GM18909 (cell line): Measurements from ENCODE around the gene DIS3L2.
"Not testable (repeated sequence)": the region's sequence is repeated elsewhere in the genome, so short reads cannot be mapped to it uniquely, and the experiment has no call there.

Source experiments
- ATAC-seq: cut with Tn5 transposase; IDR thresholded peaks from one replicate; pipeline ENCODE4 v1.9.1; 2021; ENCODE audit warnings: mild to moderate bottlenecking; ENCODE audit not compliant: unreplicated experiment, poor library complexity

DIS3L2 gene

DNA sequence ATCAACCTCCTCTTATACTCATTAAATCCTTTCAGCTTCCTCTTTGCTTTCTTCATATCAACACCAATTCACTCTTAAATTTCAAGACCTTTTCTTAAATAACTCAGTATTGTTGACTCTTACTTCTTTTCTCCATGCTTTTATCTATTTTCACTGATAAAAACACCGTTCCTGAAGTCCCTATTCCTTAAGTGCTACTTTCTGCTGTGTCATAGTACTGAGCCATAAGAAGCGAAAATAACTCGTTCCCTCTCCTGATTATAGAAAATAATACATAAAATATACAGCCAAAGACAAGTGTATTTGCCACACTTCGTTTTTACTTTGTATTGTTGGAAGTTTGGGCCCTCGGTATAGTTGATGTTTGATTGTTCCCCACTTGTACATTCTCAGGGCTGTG is 181.0 kb downstream of the DIS3L2 start:
- ATAC-seq: no peak

- no peak for ATAC-seq
These were observed 184.8 kb downstream of the DIS3L2 start for GRCh38 chr2:232146294-232146693.

- no peak for ATAC-seq
These were observed 186.0 kb downstream of the DIS3L2 start for GRCh38 chr2:232147440-232148077.

- ATAC-seq: no peak
These were observed 200.7 kb downstream of the DIS3L2 start for GRCh38 chr2:232162187-232162586.

DNA sequence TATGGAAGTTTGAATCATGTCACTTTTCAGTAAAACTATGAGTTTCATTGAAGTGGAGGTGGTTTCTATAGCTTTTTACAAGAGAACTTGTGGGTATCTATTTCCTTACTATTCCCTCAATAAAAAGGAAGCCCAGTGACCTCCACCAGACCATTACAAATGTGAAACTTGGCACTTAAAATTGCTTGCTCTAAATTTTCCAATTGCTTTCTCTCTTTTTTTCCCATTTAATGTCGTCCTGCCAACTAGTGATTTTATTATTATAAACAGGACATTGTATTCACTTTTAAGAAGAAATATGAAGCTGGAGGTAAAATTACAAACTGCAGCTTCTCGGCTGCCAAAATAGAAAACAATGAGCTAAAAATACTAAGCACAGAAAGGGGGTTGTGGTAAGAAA is 208.9 kb downstream of the DIS3L2 start:
- no peak for ATAC-seq

DNA sequence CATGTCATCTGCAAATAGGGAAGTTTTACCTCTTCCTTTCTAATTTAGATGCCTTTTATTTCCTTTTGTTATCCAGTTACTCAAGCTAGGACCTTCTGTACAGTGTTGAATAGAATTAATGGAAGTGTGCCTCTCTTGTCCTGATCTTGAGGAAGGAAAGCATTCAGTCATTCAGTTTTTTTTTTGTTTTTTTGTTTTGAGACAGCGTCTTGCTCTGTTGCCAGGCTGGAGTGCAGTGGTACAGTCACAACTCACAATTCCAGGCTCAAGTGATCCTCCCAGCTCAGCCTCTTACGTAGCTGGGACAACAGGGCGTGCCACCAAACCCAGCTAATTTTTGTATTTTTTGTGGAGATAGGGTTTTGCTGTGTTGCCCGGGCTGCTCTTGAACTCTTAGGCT is 213.1 kb downstream of the DIS3L2 start:
- ATAC-seq: no peak

DNA sequence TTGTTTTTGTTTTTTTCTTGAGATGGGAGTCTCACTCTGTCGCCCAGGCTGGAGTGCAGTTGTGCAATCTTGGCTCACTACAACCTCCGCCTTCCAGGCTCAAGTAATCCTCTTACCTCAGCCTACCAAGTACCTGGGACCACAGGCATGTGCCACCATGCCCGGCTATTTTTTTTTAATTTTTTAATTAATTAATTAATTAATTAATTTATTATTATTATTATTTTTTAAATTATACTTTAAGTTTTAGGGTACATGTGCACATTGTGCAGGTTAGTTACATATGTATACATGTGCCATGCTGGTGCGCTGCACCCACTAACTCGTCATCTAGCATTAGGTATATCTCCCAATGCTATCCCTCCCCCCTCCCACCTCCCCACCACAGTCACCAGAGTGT is 215.1 kb downstream of the DIS3L2 start:
- not testable (repeated sequence) for ATAC-seq

DNA sequence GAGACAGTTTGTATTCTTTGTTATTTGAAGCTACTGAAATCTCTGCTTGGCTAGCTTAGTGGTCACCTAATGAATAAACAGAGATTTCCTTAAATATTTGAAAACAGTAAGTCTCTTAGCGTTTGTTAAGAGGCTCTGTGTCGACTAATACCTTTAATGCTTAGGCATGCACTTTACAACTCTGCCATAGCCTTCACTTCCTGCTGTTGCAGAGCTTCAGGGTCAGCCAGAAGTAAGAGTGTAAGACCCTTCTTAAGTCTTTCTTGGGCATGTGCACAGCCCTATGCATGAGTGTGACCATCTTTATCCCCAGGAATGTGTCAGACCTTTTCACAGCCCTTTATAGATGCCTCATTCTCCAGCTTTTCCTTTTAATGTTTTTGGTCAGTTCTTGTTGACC is 221.8 kb downstream of the DIS3L2 start:
- no peak for ATAC-seq

- ATAC-seq: no peak
These were observed 222.8 kb downstream of the DIS3L2 start for GRCh38 chr2:232184346-232184745.

DNA sequence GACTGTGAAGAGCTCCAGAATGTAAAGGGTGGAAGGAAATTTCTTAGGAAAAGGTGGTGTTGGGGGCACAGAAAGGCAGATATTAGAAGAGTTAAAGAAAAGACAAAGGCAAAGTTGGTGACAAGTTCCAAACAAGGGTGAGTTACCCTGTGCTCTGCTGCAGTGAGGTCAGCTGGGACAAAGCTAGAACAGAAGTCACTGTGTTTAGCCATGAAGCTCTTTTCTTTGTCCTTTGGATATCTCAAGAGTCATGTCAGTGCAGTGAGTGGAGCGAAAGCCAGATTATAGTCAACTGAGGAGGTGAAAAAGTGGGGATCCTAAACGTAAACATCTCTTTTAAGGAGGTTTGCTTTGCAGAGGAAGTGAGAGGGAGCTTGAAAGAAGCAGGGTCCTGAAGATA is 229.3 kb downstream of the DIS3L2 start:
- no peak for ATAC-seq

- ATAC-seq: no peak
These were observed 234.0 kb downstream of the DIS3L2 start for GRCh38 chr2:232195487-232195886.

- ATAC-seq: no peak
These were observed 235.3 kb downstream of the DIS3L2 start for GRCh38 chr2:232196802-232197201.

DNA sequence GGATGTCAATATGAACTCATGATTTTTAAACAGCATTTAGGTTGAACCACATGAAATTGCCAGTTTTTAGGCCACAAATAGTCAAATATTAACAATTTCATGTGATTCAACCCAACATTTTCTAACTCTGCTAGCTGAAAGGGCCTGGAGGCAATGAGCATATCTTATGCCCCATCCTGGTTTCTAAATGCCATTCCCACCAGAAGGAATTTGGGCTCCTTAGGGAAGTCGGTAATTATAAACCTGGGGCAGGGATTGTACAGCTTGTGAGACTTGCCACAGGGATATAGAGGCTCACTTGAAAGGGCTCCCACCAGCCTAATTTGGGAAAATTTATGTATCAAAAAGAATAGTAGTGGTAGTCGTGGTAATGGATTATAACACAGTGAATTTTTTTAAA is 238.7 kb downstream of the DIS3L2 start:
- no peak for ATAC-seq

GRCh38 chr2:232203166-232203891 is 241.8 kb downstream of the DIS3L2 start:
- no peak for ATAC-seq

GRCh38 chr2:232203936-232204335 is 242.4 kb downstream of the DIS3L2 start:
- no peak for ATAC-seq

DNA sequence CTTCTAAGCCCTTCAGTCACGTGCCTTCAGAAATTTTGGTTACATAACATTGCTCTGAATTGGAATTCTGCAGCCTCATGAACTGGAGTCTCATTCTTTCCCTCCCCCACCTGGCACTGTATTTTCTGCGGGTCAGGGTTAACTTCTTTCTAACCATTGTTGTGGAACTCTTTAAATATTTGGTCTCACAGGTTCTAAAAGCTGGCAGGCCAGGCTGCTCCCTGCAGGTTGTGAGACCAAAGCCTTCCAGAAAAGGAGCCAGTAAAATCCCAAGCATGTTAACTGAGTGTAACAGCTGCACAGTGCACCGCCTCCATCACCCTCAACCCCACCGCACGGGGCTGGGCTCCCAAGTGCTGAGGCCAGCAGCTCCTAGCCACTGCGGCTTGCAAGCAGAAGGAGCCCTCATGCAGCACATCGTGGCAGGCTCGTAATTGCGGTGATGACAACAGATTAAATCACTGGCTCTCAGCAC is 243.0 kb downstream of the DIS3L2 start:
- no peak for ATAC-seq

DNA sequence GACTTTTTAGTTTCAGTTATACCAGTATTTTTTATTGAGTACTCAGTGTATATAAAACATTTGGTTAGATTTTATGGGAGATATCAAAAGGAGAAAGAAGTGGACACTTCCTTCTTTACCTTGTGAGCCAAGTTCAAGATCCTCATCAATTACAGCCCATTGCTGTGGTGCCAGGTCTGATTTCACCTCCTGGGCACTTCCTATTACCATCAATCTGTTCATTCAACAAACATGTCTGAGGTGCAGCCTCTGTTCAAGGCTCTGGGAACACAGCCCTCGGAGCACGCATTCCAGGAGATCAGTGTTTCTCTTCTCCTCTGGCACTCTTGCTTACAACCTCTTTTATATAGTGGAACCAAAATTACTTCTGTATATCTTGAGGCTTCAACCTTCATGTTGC is 245.7 kb downstream of the DIS3L2 start:
- no peak for ATAC-seq

GRCh38 chr2:232210306-232210705 is 248.8 kb downstream of the DIS3L2 start:
- ATAC-seq: no peak

GRCh38 chr2:232211743-232212686 is 250.5 kb downstream of the DIS3L2 start:
- ATAC-seq: no peak

GRCh38 chr2:232213176-232213575 is 251.7 kb downstream of the DIS3L2 start:
- no peak for ATAC-seq

- no peak for ATAC-seq
These were observed 252.5 kb downstream of the DIS3L2 start for GRCh38 chr2:232214053-232214452.
